Occipital lobe (tissue), 2 donors: ENCODE data around the gene PSMB7. TPM values are rescaled to one million over a fixed set of nuclear protein-coding genes. Genes with fewer than 3 reads are reported as not detected.
A peak's percentile ranks its signal among the peaks of the same experiment; 100 is the strongest.

Experiments used
- DNase-seq: peaks from one replicate; lab custom pipeline; 2025; lab: John Stamatoyannopoulos, UW
- total RNA-seq: library from RNA; depleted of rRNA; stranded (reverse); fragments of >200 nt; gene quantifications from one replicate; pipeline ENCODE4 v1.2.3, GENCODE V29; 2014

Gene PSMB7
- total RNA-seq, 1 donor from 2014 or later: 145 TPM

DNA sequence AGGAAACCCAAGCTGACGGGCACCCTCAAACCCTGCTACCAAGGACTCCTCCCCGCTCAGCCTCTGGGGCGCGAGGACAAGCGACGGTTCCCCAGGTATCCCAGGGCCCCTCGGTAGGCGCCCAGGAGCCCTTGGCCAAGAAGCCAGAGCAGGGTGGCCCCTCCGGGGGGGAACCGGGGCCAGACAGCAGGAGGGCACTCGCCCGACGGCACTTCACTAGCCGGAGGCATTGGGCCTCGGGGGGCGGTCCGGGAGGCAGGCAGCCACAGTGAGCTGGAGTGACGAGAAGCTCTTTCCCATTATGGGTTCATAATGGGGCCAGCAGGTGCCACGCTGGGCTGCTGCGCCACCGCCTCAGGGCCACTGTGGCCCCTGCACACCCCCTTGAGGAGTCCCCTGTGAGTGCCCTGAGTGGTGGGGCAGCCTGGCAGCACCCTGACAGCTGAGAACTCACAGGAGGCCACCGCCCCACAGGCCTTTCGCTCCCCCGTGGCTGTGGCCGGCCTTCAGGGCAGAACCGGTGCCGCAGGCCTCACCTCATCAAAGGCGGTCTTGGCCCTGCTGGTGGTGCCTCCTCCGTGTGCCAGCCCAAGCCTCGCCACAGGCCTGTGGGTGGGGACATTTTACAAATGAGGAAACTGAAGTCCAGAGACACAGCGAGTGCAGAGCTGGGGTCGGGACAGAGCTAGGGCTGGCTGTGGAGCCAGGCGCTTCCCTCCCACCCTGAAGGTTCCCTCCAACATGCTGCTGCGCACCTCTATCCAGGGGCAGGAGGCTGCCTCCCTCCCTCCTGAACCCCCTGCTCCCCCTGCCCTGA, 68.7 kb downstream of the PSMB7 start:
- DNase-seq: no peak

- DNase-seq: no peak
These were observed 69.4 kb downstream of the PSMB7 start for GRCh38 chr9:124345751-124346281.

DNA sequence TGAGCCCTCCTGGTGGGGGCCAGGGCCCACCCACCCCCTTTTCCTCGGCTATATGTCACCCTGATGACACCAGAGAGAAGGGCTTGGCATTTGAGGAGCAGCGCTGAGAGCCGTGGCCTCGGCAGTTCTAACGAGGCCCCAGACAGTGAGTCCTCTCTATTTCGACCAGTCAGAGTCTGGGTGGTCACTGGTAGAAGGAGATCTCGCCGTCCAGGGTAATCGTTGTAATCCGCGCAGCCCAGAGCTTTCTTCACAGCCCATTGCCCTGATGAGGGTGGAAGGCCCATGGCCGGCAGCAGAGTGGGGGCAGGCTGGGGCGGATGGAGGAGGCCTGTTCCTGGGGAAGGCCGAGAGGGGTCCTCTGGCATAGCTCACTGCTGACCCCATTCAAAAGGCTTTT, 70.2 kb downstream of the PSMB7 start:
- DNase-seq: no peak

DNA sequence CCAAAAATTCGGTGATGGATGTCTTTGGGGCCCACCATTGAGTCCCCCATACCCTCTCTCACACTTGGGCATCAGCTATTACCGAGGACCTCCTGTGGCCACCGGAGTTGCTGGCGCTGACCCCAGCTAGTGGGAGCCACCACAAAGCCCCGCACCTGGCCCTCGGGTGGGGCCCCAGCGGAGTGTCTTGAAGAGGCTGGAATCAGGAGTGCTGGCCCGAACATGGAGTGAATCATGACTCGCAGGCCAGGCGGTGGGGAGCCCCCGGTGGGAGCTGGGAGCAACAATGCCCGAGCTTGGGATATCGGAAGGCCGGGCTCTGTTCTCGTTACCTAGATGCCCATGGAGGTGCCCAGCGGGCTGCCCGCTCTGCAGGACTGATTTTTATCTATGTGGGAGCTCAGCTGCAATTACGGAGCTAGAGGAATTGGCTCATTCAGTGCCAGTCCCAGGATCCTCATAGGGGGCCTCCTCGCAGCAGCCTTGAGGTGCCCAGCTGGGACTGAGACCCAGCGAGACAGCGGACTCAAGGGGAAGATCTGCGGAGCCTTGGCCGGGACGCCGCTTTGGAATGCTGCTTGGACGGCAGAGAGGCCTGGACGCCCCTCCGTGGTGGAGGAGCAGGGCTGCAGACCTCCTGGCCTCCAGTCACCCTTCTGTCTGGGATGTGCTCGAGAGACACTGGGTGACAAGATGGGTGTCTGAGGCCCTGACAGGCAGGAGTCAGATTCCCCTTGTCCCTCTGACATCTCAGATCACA, 70.8 kb downstream of the PSMB7 start:
- no peak for DNase-seq

GRCh38 chr9:124343533-124344290, 71.5 kb downstream of the PSMB7 start:
- DNase-seq: no peak

GRCh38 chr9:124342776-124343485, 72.3 kb downstream of the PSMB7 start:
- DNase-seq: peak; percentile 81

DNA sequence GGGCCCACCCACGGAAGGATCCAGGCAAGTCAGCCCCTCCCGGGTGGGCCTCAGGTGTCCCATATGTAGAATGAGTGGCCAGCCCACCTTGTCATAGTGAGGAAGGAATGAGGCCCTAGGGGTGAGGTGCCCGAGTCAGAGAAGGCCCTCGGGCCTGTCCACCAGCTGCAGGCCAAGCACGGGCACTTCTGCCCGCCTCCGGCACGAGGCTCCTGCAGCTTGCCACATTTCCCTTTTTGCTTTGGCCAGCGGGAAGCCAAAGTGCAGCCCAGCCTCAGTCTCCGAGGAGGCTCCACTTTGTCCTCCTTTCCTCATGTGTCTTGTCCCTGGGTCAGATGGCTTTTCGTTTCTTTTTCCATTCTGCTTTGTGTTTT, 72.9 kb downstream of the PSMB7 start:
- no peak for DNase-seq

DNA sequence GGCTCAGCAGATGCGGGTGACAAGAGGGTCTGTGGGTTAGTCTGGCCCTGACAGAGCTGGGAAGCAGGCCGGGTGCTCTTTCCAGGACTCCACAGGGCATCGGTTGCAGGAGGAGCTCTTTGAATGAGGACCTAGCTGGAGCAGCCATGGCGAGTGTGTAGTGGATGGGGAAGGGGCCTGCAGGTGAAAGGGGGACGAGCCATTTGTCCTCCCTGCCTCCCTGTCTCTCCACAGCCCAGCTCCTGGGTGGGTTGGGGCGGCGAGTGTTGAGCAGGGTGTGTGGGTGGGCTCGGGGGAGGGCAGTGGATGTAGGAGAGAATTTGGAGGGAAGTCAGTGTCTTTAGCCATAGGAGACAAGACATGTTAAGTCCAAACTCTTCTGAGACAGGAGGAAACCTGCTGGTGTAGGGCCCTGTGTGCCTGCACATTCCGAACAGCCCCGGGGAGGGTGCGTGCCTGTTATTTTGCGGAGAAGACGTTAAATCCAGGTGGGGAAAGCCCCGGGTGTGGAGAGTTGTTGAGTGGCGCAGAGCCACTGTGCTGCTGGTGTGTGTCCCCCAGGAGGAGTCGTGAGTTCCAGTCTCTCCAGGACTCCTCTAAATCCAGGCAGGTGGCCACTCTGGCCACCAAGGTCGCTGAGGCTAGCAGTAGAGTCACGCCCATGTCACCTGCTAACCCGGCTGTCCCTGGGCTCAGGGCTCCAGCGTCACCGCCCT, 73.6 kb downstream of the PSMB7 start:
- no peak for DNase-seq

GRCh38 chr9:124340219-124341069, 74.8 kb downstream of the PSMB7 start:
- no peak for DNase-seq

DNA sequence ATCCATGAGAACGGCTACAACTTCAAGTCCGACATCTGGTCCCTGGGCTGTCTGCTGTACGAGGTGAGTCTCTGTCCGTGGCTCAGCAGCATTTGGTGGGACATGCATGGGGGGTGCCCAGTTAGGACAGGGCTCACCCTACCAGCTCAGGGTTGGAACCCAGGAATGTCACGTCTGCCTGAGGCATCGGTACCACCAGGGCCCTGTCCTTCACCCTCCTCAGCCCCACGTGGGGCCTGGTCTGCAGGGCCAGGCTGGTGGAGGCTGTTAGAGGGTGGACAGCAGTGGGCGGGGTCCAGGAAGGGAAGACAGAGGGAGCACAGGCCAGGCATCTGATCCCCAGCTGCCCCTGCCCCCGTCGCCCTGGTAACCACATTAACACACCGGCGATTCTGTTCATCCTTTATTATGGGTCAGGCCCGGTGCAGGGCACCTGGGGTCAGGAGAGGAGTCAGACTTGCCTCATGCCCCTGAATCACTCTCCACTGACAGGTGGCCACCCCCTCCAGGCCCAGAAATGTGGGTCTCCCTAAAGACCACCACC, 75.6 kb downstream of the PSMB7 start:
- no peak for DNase-seq

- no peak for DNase-seq
These were observed 77.7 kb downstream of the PSMB7 start for GRCh38 chr9:124337562-124337961.

- DNase-seq: no peak
These were observed 79.9 kb downstream of the PSMB7 start for GRCh38 chr9:124335320-124335707.

DNA sequence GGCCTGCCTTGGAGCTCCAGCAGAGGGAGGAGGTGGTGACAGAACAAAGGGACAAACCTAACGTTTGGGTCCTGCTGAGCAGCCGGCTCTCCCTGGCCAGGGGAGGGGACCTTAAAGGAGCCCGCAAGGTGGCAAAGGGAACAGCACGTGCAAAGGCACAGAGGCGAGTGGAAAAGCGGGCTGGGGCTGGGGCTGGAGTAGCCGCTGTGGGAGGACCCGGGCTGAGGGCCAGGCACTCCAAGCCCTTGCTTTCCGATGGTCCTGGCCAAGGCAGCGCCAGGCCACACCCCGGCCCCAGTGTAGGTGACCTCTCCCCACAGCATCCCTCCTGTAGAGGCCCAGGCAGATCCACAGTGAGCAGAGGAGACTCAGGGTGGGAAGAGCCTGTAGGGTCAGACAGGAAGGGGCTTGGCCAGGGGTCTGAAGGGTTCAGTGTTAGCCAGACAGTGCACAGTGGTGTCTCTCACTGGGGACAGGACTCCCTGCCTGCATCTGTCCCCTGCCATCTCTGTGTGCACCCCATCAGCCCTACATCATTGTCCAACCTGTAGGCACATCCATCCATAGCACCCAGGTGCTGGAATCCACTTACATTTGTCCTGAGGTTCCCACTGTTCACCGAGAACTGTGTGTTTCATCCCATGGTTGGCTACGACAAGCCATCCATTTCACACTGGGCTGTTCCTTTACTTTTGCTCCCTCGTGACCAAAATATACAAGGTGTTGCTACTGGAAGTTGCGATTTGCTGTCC, 80.5 kb downstream of the PSMB7 start:
- DNase-seq: no peak

GRCh38 chr9:124333203-124333579, 82.1 kb downstream of the PSMB7 start:
- DNase-seq: no peak

DNA sequence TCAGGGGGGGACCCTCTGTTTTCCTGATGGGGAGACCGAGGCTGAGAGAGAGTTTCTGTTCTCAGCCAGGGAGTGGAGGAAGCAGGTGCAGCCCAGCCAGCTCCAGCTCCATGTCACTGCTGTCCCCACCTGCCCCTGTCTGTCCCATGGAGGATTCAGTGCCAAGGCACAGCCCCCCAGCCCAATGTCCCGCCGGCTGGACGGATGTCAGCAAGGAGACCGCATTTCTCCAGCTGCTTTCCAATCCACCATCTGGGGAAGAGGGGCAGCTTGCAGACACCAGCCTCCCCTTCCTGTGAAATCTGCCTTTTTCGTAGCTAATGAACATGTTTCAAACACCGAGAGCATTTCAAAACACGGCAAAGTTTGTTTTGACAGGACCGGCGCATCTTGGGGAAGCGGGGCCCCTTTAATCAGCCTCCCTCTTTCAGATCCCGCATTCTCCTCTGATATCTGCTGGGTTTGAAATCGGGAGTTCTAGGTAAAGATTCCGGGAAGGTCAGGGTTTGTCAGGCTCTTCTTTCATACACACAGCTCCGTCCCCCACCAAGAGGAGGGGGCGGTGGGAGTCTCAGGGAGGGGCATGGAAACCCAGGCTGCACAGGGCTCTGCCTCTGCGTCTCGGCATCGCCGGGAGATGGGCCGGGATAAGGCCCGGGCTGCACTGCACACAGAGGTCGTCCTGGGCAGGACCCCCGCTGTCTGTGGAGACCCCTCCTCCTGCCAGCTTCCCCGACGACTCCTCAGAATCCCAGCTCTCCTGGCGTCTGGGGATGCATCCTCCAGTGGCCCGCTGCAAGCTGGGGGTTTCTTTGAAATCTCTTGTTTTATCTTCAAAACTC, 82.7 kb downstream of the PSMB7 start:
- no peak for DNase-seq

DNA sequence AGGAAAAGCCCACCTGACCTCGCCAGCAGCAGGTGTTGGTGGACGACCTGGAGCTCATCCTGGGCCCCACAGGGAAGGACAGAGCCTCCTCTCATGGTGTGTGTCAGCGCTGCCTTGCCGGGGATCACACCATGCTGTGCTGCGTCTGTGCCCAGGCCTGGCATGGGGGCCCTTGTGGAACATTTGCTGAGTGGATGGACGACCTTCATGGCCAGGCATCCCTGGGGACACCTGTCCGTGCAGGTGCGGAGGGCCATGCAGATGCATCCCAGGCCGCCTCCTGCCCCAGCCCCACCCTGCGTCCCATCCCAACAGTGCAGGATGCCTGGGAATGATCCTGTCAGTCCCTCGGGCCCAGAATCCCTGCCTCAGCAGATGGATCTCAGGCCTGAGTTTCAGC, 83.7 kb downstream of the PSMB7 start:
- no peak for DNase-seq

DNA sequence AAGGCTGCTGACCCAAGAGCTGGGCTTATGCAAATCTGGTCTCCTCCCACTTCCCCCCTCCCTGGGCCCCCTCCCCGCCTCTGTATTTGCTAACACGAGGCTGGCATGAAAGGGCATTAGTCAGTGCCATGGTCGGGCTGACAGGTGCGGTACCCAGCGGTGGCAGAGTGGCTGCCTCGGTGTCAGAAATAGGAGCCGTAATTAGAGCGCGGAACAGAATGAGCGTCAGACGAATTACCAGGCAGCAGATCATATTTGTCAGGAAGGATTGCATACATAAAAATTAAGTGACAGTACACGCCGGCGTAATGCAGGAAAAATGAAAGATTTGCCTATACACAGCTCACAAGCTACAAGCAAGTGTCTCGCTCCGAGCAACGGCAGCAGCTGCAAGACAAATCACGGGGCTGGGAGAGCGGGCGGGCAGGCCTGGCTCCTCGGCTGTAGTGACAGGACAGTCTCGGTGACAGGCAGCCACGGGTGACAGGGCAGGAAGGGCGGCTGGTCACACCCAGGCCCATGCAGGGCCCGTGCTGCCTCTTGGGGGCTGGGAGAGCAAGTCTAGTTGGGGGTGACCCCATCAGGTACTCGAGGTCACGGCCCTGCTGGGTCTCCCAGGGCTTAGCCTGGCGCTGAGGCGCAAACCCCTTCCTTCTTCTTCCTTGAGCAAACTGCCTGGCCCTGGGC, 85.1 kb downstream of the PSMB7 start:
- no peak for DNase-seq
